Activated naive CD8-positive, alpha-beta T cell treated with anti-CD3 and anti-CD28 coated beads, Interleukin-2, amount 10 ng/mL, durations not matched to agents 7 days and 5 days (primary cell): ENCODE results near the gene MYO1D. TPM values are rescaled to one million over a fixed set of nuclear protein-coding genes. Genes with fewer than 3 reads are reported as not detected.
"Not testable (repeated sequence)": the region's sequence is repeated elsewhere in the genome, so short reads cannot be mapped to it uniquely, and the experiment has no call there.

ENCODE experiments used
- ATAC-seq: fragments of 150-1000 bp; cut with Tn5 transposase; one replicate; pipeline ENCODE4 v1.10.0; 2021; ENCODE audit warnings: low read depth, moderate library complexity
- POLR2A ChIA-PET: fragments of 350-600 bp; sonication (Branson Sonifier 250); formaldehyde crosslinking; loops from one replicate; lab custom pipeline; 2021; ENCODE audit warnings: antibody characterized with exemption; lab: Charles Lee
- DNase-seq: peaks from one replicate; pipeline ENCODE4 v3.0.0; 2021
- H3K27ac Mint-ChIP-seq: one replicate; pipeline ENCODE4 v1.8.0; 2022; ENCODE audit warnings: mild to moderate bottlenecking, mixed read lengths
- H3K27me3 Mint-ChIP-seq: one replicate; pipeline ENCODE4 v1.8.0; 2022; ENCODE audit warnings: mild to moderate bottlenecking, moderate library complexity, mixed read lengths
- H3K36me3 Mint-ChIP-seq: one replicate; pipeline ENCODE4 v1.8.0; 2021; ENCODE audit warnings: mild to moderate bottlenecking, mixed read lengths
- H3K4me1 Mint-ChIP-seq: one replicate; pipeline ENCODE4 v1.8.0; 2021; ENCODE audit warnings: mixed read lengths
- H3K4me3 Mint-ChIP-seq: one replicate; pipeline ENCODE4 v1.8.0; 2022; ENCODE audit warnings: mild to moderate bottlenecking, moderate library complexity, mixed read lengths
- H3K9me3 Mint-ChIP-seq: one replicate; pipeline ENCODE4 v1.8.0; 2021; ENCODE audit warnings: mixed read lengths
- total RNA-seq, 2 experiments: library from RNA; stranded (reverse); gene quantifications; one replicate each; pipeline ENCODE4 v1.2.3, GENCODE V29; 2021

MYO1D gene
- total RNA-seq, 2 experiments from 2014 or later = 5.5 to 9.0 TPM

- ATAC-seq (no peak), DNase-seq (no peak)
- Mint-ChIP-seq H3K4me3 (no peak overlapping the region), H3K27me3 (peaks cover 13% of the 10 kb centered on the region), H3K36me3 (no peaks in the 10 kb centered on the region), H3K27ac (no peak overlapping the region), H3K9me3 (no peaks in the 10 kb centered on the region), H3K4me1 (no peaks in the 10 kb centered on the region)
- POLR2A ChIA-PET = no interaction called here
Measured at GRCh38 chr17:32834104-32834503, 42.8 kb downstream of the MYO1D start.

- no peak overlapping the region for H3K4me3 Mint-ChIP-seq
- peaks cover 16% of the 10 kb centered on the region for H3K27me3 Mint-ChIP-seq
- H3K4me1 Mint-ChIP-seq = no peaks in the 10 kb centered on the region
- H3K9me3 Mint-ChIP-seq = no peaks in the 10 kb centered on the region
- POLR2A ChIA-PET = no interaction called here
- no peak for DNase-seq
- no peak overlapping the region for H3K27ac Mint-ChIP-seq
- H3K36me3 Mint-ChIP-seq = no peaks in the 10 kb centered on the region
- no peak for ATAC-seq
Measured at GRCh38 chr17:32833526-32833925, 43.4 kb downstream of the MYO1D start.

GRCh38 chr17:32833076-32833475 lies 43.8 kb downstream of the MYO1D start:
- H3K27ac Mint-ChIP-seq = no peak overlapping the region
- no peaks in the 10 kb centered on the region for H3K36me3 Mint-ChIP-seq
- ATAC-seq (no peak), DNase-seq (no peak)
- no peak overlapping the region for H3K4me3 Mint-ChIP-seq
- H3K4me1 Mint-ChIP-seq = no peaks in the 10 kb centered on the region
- peaks cover 18% of the 10 kb centered on the region for H3K27me3 Mint-ChIP-seq
- POLR2A ChIA-PET = no interaction called here
- no peaks in the 10 kb centered on the region for H3K9me3 Mint-ChIP-seq

GRCh38 chr17:32831627-32832243 lies 45.2 kb downstream of the MYO1D start:
- Mint-ChIP-seq H3K4me3 (no peak overlapping the region), H3K27me3 (peaks cover 17% of the 10 kb centered on the region), H3K36me3 (no peaks in the 10 kb centered on the region), H3K9me3 (no peaks in the 10 kb centered on the region), H3K4me1 (no peaks in the 10 kb centered on the region), H3K27ac (no peak overlapping the region)
- no peak for DNase-seq
- POLR2A ChIA-PET = no interaction called here
- ATAC-seq = no peak

GRCh38 chr17:32831223-32831622 lies 45.7 kb downstream of the MYO1D start:
- no peaks in the 10 kb centered on the region for H3K9me3 Mint-ChIP-seq
- no peaks in the 10 kb centered on the region for H3K4me1 Mint-ChIP-seq
- ATAC-seq (no peak), DNase-seq (no peak)
- no peak overlapping the region for H3K4me3 Mint-ChIP-seq
- no peaks in the 10 kb centered on the region for H3K36me3 Mint-ChIP-seq
- H3K27me3 Mint-ChIP-seq = peaks cover 19% of the 10 kb centered on the region
- no peak overlapping the region for H3K27ac Mint-ChIP-seq
- POLR2A ChIA-PET = no interaction called here

GRCh38 chr17:32828822-32829221 lies 48.1 kb downstream of the MYO1D start:
- no peaks in the 10 kb centered on the region for H3K4me1 Mint-ChIP-seq
- no peaks in the 10 kb centered on the region for H3K36me3 Mint-ChIP-seq
- no peak for ATAC-seq
- POLR2A ChIA-PET = no interaction called here
- no peak overlapping the region for H3K4me3 Mint-ChIP-seq
- peaks cover 26% of the 10 kb centered on the region for H3K27me3 Mint-ChIP-seq
- DNase-seq = no peak
- H3K9me3 Mint-ChIP-seq = no peaks in the 10 kb centered on the region
- no peak overlapping the region for H3K27ac Mint-ChIP-seq

- Mint-ChIP-seq H3K9me3 (no peaks in the 10 kb centered on the region), H3K27me3 (peaks cover 29% of the 10 kb centered on the region), H3K4me3 (no peak overlapping the region), H3K27ac (no peak overlapping the region), H3K4me1 (no peaks in the 10 kb centered on the region), H3K36me3 (no peaks in the 10 kb centered on the region)
- ATAC-seq = no peak
- POLR2A ChIA-PET = no interaction called here
- DNase-seq = no peak
Measured at GRCh38 chr17:32827227-32827626, 49.7 kb downstream of the MYO1D start.

- Mint-ChIP-seq H3K27me3 (peaks cover 35% of the 10 kb centered on the region), H3K9me3 (no peaks in the 10 kb centered on the region), H3K4me1 (no peaks in the 10 kb centered on the region), H3K4me3 (no peak overlapping the region), H3K27ac (no peak overlapping the region), H3K36me3 (no peaks in the 10 kb centered on the region)
- DNase-seq (no peak), ATAC-seq (no peak)
- POLR2A ChIA-PET = no interaction called here
Measured at GRCh38 chr17:32826076-32826475, 50.8 kb downstream of the MYO1D start.

- POLR2A ChIA-PET = no interaction called here
- ATAC-seq = no peak
- no peak overlapping the region for H3K4me3 Mint-ChIP-seq
- DNase-seq = no peak
- H3K36me3 Mint-ChIP-seq = no peaks in the 10 kb centered on the region
- peaks cover 2% of the 10 kb centered on the region for H3K4me1 Mint-ChIP-seq
- no peaks in the 10 kb centered on the region for H3K9me3 Mint-ChIP-seq
- no peak overlapping the region for H3K27ac Mint-ChIP-seq
- H3K27me3 Mint-ChIP-seq = peaks cover 41% of the 10 kb centered on the region
Measured at GRCh38 chr17:32824334-32824733, 52.6 kb downstream of the MYO1D start.

GRCh38 chr17:32822996-32823395 lies 53.9 kb downstream of the MYO1D start:
- Mint-ChIP-seq H3K27me3 (peaks cover 35% of the 10 kb centered on the region), H3K4me3 (no peak overlapping the region)
- ATAC-seq = no peak

GRCh38 chr17:32821987-32822934 lies 54.7 kb downstream of the MYO1D start:
- H3K4me1 Mint-ChIP-seq, H3K36me3 Mint-ChIP-seq, H3K27ac Mint-ChIP-seq, H3K4me3 Mint-ChIP-seq, ATAC-seq, POLR2A ChIA-PET, H3K9me3 Mint-ChIP-seq: not testable (repeated sequence)
- DNase-seq = peak; percentile 53
- peaks cover 33% of the 10 kb centered on the region for H3K27me3 Mint-ChIP-seq

More at GRCh38 chr17:32822996-32823395, 53.9 kb downstream of the MYO1D start:
- POLR2A ChIA-PET = no interaction called here
- H3K36me3 Mint-ChIP-seq = no peaks in the 10 kb centered on the region
- peaks cover 2% of the 10 kb centered on the region for H3K4me1 Mint-ChIP-seq
- DNase-seq = no peak
- H3K9me3 Mint-ChIP-seq = no peaks in the 10 kb centered on the region
- H3K27ac Mint-ChIP-seq = no peak overlapping the region

GRCh38 chr17:32820440-32820839 lies 56.5 kb downstream of the MYO1D start:
- Mint-ChIP-seq H3K36me3 (no peaks in the 10 kb centered on the region), H3K27me3 (peaks cover 29% of the 10 kb centered on the region), H3K27ac (no peak overlapping the region), H3K4me1 (peaks cover 2% of the 10 kb centered on the region), H3K4me3 (no peak overlapping the region), H3K9me3 (no peaks in the 10 kb centered on the region)
- ATAC-seq (no peak), DNase-seq (no peak)
- POLR2A ChIA-PET = no interaction called here

- Mint-ChIP-seq H3K27me3 (peaks cover 25% of the 10 kb centered on the region), H3K4me1 (peaks cover 2% of the 10 kb centered on the region), H3K27ac (no peak overlapping the region), H3K9me3 (no peaks in the 10 kb centered on the region), H3K36me3 (no peaks in the 10 kb centered on the region), H3K4me3 (no peak overlapping the region)
- DNase-seq = no peak
- POLR2A ChIA-PET = no interaction called here
- no peak for ATAC-seq
Measured at GRCh38 chr17:32819787-32820186, 57.1 kb downstream of the MYO1D start.

- Mint-ChIP-seq H3K4me1 (peaks cover 2% of the 10 kb centered on the region), H3K36me3 (no peaks in the 10 kb centered on the region), H3K27me3 (peaks cover 22% of the 10 kb centered on the region), H3K9me3 (no peaks in the 10 kb centered on the region), H3K4me3 (no peak overlapping the region), H3K27ac (no peak overlapping the region)
- no peak for DNase-seq
- no peak for ATAC-seq
- POLR2A ChIA-PET = no interaction called here
Measured at GRCh38 chr17:32819035-32819434, 57.9 kb downstream of the MYO1D start.
